Testis (tissue), 3 donors: Measurements from ENCODE around the gene CD74. TPM values are rescaled to one million over a fixed set of nuclear protein-coding genes. Genes with fewer than 3 reads are reported as not detected.
A peak's percentile ranks its signal among the peaks of the same experiment; 100 is the strongest.

ENCODE experiments used
- DNase-seq: peaks from one replicate; pipeline ENCODE4 v3.0.0-alpha.2; 2019
- H3K27ac ChIP-seq, 2 donors: fragments of 200-600 bp; sonication (generic); one replicate each; pipeline ENCODE4 v1.5.1; 2019
- H3K27me3 ChIP-seq: fragments of 200-600 bp; sonication (generic); one replicate; pipeline ENCODE4 v1.5.1; 2019
- H3K36me3 ChIP-seq: fragments of 200-600 bp; sonication (generic); one replicate; pipeline ENCODE4 v1.5.1; 2017; ENCODE audit warnings: low read depth; ENCODE audit errors: missing control alignments
- H3K4me1 ChIP-seq: fragments of 200-600 bp; sonication (generic); one replicate; pipeline ENCODE4 v1.5.1; 2019
- H3K4me3 ChIP-seq, 2 donors: fragments of 200-600 bp; sonication (generic); one replicate each; pipeline ENCODE4 v1.5.1; 2017 to 2019
- H3K9me3 ChIP-seq: fragments of 200-600 bp; sonication (generic); one replicate; pipeline ENCODE4 v1.5.1; 2017
- POLR2A ChIP-seq: fragments of 450-650 bp; IDR thresholded peaks from one replicate; pipeline ENCODE4 v1.6.1; 2017; ENCODE audit warnings: antibody characterized with exemption, mild to moderate bottlenecking, moderate library complexity
- WGBS, 2 donors: methylation state at CpG; one replicate each; pipeline ENCODE4 v1.1.5; 2018; 5-methylcytosine and 5-hydroxymethylcytosine counted together
- intact Hi-C: fragments of 100-400 bp; cut with DNase I; formaldehyde crosslinking; loops from one replicate; pipeline ENCODE4 v1.15.1; 2023; ENCODE audit warnings: low total_unique reads
- polyA plus RNA-seq: library from polyadenylated mRNA; stranded (reverse); fragments of 350-450 nt; fragmentation: Illumina TruSeq; extraction: RNeasy Lipid Tissue Mini Kit (QIAGEN cat#74804); gene quantifications from one replicate; pipeline ENCODE4 v1.2.3, GENCODE V29; 2014; ENCODE audit warnings: low read depth, low replicate concordance; ENCODE audit not compliant: insufficient read depth
- total RNA-seq, 2 donors: library from RNA; depleted of rRNA; stranded (reverse); fragments of >200 nt; gene quantifications; one replicate each; pipeline ENCODE4 v1.2.3, GENCODE V29; 2016
- TF ChIP-seq, protein P1 (sequence below), 3 experiments: fragments of 450-650 bp in 2 of 3; fragments of 200-600 bp in 1 of 3; sonication (generic) in 1 of 3; IDR thresholded peaks; one replicate each; pipeline ENCODE4 v1.5.1; 2016 to 2019; ENCODE audit warnings: antibody characterized with exemption in 3 of 3, mild to moderate bottlenecking in 2 of 3, moderate library complexity in 1 of 3

The CD74 gene
- total and polyA plus RNA-seq, 3 donors from 2014 or later: 137 to 1,318 (median 223) TPM

DNA sequence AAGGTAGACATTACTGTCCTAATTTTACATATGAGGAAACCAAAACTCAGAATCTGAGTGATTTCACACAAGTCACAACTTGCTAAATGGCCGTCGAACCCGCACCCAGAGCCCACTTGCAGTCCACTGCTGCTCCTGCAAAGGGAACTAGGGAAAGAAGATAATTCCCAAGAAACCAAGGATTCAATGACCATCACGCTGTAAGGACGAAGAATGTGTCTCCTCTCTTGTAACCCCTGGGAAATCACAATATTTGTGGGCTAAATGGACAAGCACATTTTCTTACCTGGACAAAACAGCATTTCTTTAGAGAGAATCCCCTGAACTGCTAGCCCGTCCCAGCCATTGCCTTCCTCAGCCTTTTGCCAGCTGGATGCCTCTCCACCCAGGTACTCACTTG lies 34.5 kb upstream of the CD74 start:
- DNase-seq: no peak
- Histone ChIP-seq H3K9me3 (no peaks in the 10 kb centered on the region), H3K4me3 (no peak overlapping the region), H3K27me3 (no peaks in the 10 kb centered on the region), H3K27ac (no peak overlapping the region), H3K36me3 (peaks cover 4% of the 10 kb centered on the region), H3K4me1 (peaks cover 14% of the 10 kb centered on the region)
- intact Hi-C loops: no loop called here
- WGBS, 2 donors: 82 to 84% methylated on average over 6 of the region's 6 CpGs
- TF ChIP-seq, protein P1, sequence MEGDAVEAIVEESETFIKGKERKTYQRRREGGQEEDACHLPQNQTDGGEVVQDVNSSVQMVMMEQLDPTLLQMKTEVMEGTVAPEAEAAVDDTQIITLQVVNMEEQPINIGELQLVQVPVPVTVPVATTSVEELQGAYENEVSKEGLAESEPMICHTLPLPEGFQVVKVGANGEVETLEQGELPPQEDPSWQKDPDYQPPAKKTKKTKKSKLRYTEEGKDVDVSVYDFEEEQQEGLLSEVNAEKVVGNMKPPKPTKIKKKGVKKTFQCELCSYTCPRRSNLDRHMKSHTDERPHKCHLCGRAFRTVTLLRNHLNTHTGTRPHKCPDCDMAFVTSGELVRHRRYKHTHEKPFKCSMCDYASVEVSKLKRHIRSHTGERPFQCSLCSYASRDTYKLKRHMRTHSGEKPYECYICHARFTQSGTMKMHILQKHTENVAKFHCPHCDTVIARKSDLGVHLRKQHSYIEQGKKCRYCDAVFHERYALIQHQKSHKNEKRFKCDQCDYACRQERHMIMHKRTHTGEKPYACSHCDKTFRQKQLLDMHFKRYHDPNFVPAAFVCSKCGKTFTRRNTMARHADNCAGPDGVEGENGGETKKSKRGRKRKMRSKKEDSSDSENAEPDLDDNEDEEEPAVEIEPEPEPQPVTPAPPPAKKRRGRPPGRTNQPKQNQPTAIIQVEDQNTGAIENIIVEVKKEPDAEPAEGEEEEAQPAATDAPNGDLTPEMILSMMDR (IDR thresholded peaks at IDR 0.05): no peak

GRCh38 chr5:150446583-150446982 lies 33.9 kb upstream of the CD74 start:
- 88 to 93% methylated on average over 6 of the region's 6 CpGs for WGBS, 2 donors
- H3K27ac ChIP-seq: no peak overlapping the region
- intact Hi-C loops: no loop called here
- H3K4me3 ChIP-seq: no peak overlapping the region
- H3K4me1 ChIP-seq: peaks cover 17% of the 10 kb centered on the region
- DNase-seq: no peak
- H3K9me3 ChIP-seq: no peaks in the 10 kb centered on the region
- peaks cover 4% of the 10 kb centered on the region for H3K36me3 ChIP-seq
- H3K27me3 ChIP-seq: no peaks in the 10 kb centered on the region
- TF ChIP-seq, protein P1 (IDR thresholded peaks at IDR 0.05): no peak
- no peak for TF ChIP-seq POLR2A

DNA sequence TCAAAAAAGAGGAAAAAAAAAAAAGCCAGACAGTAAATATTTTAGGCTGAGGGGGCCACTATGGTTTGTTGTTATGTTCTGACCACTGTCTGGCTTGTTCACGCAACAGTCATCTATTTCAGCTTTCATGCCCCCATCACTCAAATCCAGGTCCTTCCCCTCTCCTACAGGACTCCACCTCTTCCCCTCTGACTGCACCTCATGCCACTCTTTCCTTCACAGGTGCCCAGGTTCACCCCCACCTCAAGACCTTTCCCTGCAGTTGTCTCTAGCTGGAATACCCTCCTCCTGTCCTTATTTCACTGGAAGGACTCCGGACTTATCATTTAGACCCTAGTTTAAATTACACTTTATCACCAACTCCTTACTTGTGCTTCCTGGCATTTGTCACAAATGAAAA lies 33.4 kb upstream of the CD74 start:
- Histone ChIP-seq H3K9me3 (no peaks in the 10 kb centered on the region), H3K27me3 (no peaks in the 10 kb centered on the region), H3K36me3 (peaks cover 4% of the 10 kb centered on the region), H3K27ac (no peak overlapping the region), H3K4me1 (peaks cover 17% of the 10 kb centered on the region), H3K4me3 (no peak overlapping the region)
- TF ChIP-seq, protein P1 (IDR thresholded peaks at IDR 0.05): no peak
- no peak for TF ChIP-seq POLR2A
- 89 to 93% methylated on average over 2 of the region's 2 CpGs for WGBS, 2 donors
- no peak for DNase-seq
- intact Hi-C loops: no loop called here

- intact Hi-C loops: no loop called here
- Histone ChIP-seq H3K36me3 (peaks cover 4% of the 10 kb centered on the region), H3K27me3 (no peaks in the 10 kb centered on the region), H3K9me3 (no peaks in the 10 kb centered on the region), H3K4me1 (peaks cover 17% of the 10 kb centered on the region), H3K4me3 (no peak overlapping the region), H3K27ac (no peak overlapping the region)
- WGBS, 2 donors: 70 to 76% methylated on average over 9 of the region's 9 CpGs
- DNase-seq: peak; percentile 49
- TF ChIP-seq POLR2A: no peak
- TF ChIP-seq, protein P1 (IDR thresholded peaks at IDR 0.05): no peak
Observed at GRCh38 chr5:150444770-150445169, 32.1 kb upstream of the CD74 start.

GRCh38 chr5:150443242-150444075 lies 30.7 kb upstream of the CD74 start:
- H3K27ac ChIP-seq: no peak overlapping the region
- intact Hi-C loops: no loop called here
- no peaks in the 10 kb centered on the region for H3K27me3 ChIP-seq
- no peak for DNase-seq
- no peak for TF ChIP-seq POLR2A
- TF ChIP-seq, protein P1 (IDR thresholded peaks at IDR 0.05): no peak
- peaks cover 15% of the 10 kb centered on the region for H3K4me1 ChIP-seq
- WGBS, 2 donors: 70 to 72% methylated on average over 15 of the region's 15 CpGs
- peaks cover 4% of the 10 kb centered on the region for H3K36me3 ChIP-seq
- H3K9me3 ChIP-seq: no peaks in the 10 kb centered on the region
- H3K4me3 ChIP-seq: no peak overlapping the region
